Fibroblast of the aortic adventitia (primary cell): ENCODE data around the gene GID8. TPM values are rescaled to one million over a fixed set of nuclear protein-coding genes. Genes with fewer than 3 reads are reported as not detected.

Experiments
- DNase-seq: peaks from one replicate; pipeline ENCODE4 v3.0.0-alpha.2; 2010; ENCODE audit warnings: low read depth
- H3K4me3 ChIP-seq: 2 replicates; pipeline ENCODE4 v1.5.1; 2011; ENCODE audit warnings: low read depth, mild to moderate bottlenecking, control low read depth, low read length, moderate library complexity
- CTCF ChIP-seq: IDR thresholded peaks from 2 replicates; pipeline ENCODE4 v1.5.1; 2011; ENCODE audit warnings: mild to moderate bottlenecking, low read length, control low read depth, inconsistent platforms; ENCODE audit not compliant: insufficient read depth
- total RNA-seq: library from RNA; depleted of rRNA; stranded (reverse); fragments of >200 nt; gene quantifications from 2 replicates; pipeline ENCODE4 v1.2.3, GENCODE V29; 2012; ENCODE audit warnings: low replicate concordance

GID8 gene
- total RNA-seq, 1 donor = 35.4 TPM

GRCh38 chr20:62916703-62917476 is 21.1 kb upstream of the GID8 start:
- no peak for DNase-seq
- no peak for TF ChIP-seq CTCF
- H3K4me3 ChIP-seq = no peak overlapping the region

GRCh38 chr20:62917720-62918119 is 20.2 kb upstream of the GID8 start:
- DNase-seq = no peak
- no peak overlapping the region for H3K4me3 ChIP-seq
- TF ChIP-seq CTCF = no peak

- TF ChIP-seq CTCF = no peak
- no peak for DNase-seq
These were observed 19.8 kb upstream of the GID8 start for GRCh38 chr20:62918147-62918546.

GRCh38 chr20:62918831-62919230 is 19.1 kb upstream of the GID8 start:
- TF ChIP-seq CTCF = no peak
- DNase-seq = no peak
- H3K4me3 ChIP-seq = no peak overlapping the region

More at GRCh38 chr20:62918147-62918546, 19.8 kb upstream of the GID8 start:
- H3K4me3 ChIP-seq = no peak overlapping the region

- no peak overlapping the region for H3K4me3 ChIP-seq
- no peak for DNase-seq
- TF ChIP-seq CTCF = no peak
These were observed 17.8 kb upstream of the GID8 start for GRCh38 chr20:62920039-62920645.

GRCh38 chr20:62921119-62921687 is 16.7 kb upstream of the GID8 start:
- no peak overlapping the region for H3K4me3 ChIP-seq
- peak; percentile 45 for DNase-seq
- TF ChIP-seq CTCF = peak; percentile 74
